HFFc6 (cell line): ENCODE measurements around the gene MMP20. TPM values are rescaled to one million over a fixed set of nuclear protein-coding genes. Genes with fewer than 3 reads are reported as not detected.

ENCODE experiments used
- DNase-seq: peaks from one replicate; pipeline ENCODE4 v3.0.0-alpha.2; 2018
- H3K27ac Mint-ChIP-seq: 2 replicates; pipeline ENCODE4 v1.8.0; 2020; ENCODE audit warnings: mild to moderate bottlenecking, mixed read lengths
- H3K27me3 Mint-ChIP-seq: 2 replicates; pipeline ENCODE4 v1.8.0; 2021; ENCODE audit warnings: mild to moderate bottlenecking, moderate library complexity, mixed read lengths; ENCODE audit not compliant: insufficient read depth
- H3K36me3 Mint-ChIP-seq: 2 replicates; pipeline ENCODE4 v1.8.0; 2021; ENCODE audit warnings: low read depth, mixed read lengths
- H3K4me1 Mint-ChIP-seq: 2 replicates; pipeline ENCODE4 v1.8.0; 2020; ENCODE audit warnings: low read depth, mixed read lengths
- H3K4me3 Mint-ChIP-seq: 2 replicates; pipeline ENCODE4 v1.8.0; 2020; ENCODE audit warnings: mild to moderate bottlenecking, moderate library complexity, mixed read lengths
- H3K9me3 Mint-ChIP-seq: 2 replicates; pipeline ENCODE4 v1.8.0; 2020; ENCODE audit warnings: mild to moderate bottlenecking, mixed read lengths
- CTCF ChIP-seq: fragments of 200-600 bp; sonication (generic); IDR thresholded peaks from 2 replicates; pipeline ENCODE4 v1.5.0; 2021; ENCODE audit warnings: antibody characterized with exemption, mild to moderate bottlenecking
- total RNA-seq, 6 experiments: library from RNA; stranded (reverse); fragmentation: NEBNext Ultra II Directional; extraction: Animal tissue kit (Norgen Biotek cat#: 25700); gene quantifications; 2 replicates in 1 of 6; 3 replicates in 5 of 6; pipeline ENCODE4 v1.2.3, GENCODE V29; 2021

MMP20 gene
- total RNA-seq, 6 experiments from 2014 or later, result not detected

GRCh38 chr11:102623128-102623527 is 2.0 kb downstream of the MMP20 start:
- TF ChIP-seq CTCF, result no peak
- no peaks in the 10 kb centered on the region for H3K9me3 Mint-ChIP-seq
- peaks cover 9% of the 10 kb centered on the region; the same call in 1 of the 2 replicates for H3K27me3 Mint-ChIP-seq
- H3K4me1 Mint-ChIP-seq, result peaks cover 12% of the 10 kb centered on the region
- DNase-seq, result no peak
- H3K27ac Mint-ChIP-seq, result no peak overlapping the region
- no peak overlapping the region for H3K4me3 Mint-ChIP-seq
- H3K36me3 Mint-ChIP-seq, result no peaks in the 10 kb centered on the region

GRCh38 chr11:102622258-102622657 is 2.9 kb downstream of the MMP20 start:
- H3K4me1 Mint-ChIP-seq, result peaks cover 12% of the 10 kb centered on the region

DNA sequence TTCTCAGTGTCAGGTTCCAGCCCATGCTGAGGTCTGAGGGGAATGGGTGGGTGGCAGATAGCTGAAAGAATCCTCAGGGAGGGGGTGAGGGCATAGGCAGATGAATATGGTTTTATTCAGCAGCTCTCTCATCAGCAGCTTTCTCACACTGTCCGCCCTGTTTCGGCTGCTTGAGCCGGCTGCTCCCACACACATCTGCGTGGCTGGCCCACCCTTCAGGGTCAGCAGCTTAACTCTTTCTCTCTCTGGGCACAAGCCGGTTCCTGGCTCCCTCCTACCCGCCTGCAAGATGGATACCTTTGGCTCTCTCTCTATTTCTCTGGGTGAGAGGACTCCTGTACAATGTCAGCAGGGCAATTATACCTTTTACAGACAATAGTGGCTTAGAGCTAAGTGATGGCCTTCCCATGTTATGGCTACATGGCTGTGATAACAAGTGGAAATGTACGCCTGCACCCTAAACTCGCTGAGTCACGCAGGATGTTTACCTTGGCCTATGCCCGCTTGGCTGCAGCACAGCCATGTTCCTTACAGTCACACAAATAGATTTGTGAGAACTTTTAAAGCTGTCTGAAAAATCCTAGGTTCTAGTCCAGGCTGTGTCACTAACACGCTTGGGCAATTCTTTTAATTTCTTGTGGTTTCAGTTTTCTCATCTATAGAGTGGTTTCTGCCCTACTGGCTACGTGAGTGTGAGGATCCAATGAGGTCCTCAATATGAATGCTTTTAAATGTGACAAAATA is 4.1 kb downstream of the MMP20 start:
- Mint-ChIP-seq H3K9me3 (no peaks in the 10 kb centered on the region), H3K27ac (peak overlapping the region; percentile 27; the same call in 1 of the 2 replicates), H3K27me3 (peaks cover 3% of the 10 kb centered on the region; the same call in 1 of the 2 replicates), H3K36me3 (no peaks in the 10 kb centered on the region), H3K4me3 (no peak overlapping the region), H3K4me1 (peaks cover 12% of the 10 kb centered on the region)
- TF ChIP-seq CTCF, result no peak
- peak; percentile 35 for DNase-seq

More at GRCh38 chr11:102622258-102622657, 2.9 kb downstream of the MMP20 start:
- Mint-ChIP-seq H3K4me3 (no peak overlapping the region), H3K27me3 (peaks cover 9% of the 10 kb centered on the region; the same call in 1 of the 2 replicates), H3K27ac (no peak overlapping the region), H3K9me3 (no peaks in the 10 kb centered on the region), H3K36me3 (no peaks in the 10 kb centered on the region)
- DNase-seq, result no peak
- no peak for TF ChIP-seq CTCF

GRCh38 chr11:102620179-102620578 is 5.0 kb downstream of the MMP20 start:
- DNase-seq, result no peak
- no peak overlapping the region for H3K4me3 Mint-ChIP-seq
- H3K4me1 Mint-ChIP-seq, result peaks cover 18% of the 10 kb centered on the region
- peaks cover 5% of the 10 kb centered on the region for H3K27me3 Mint-ChIP-seq
- H3K9me3 Mint-ChIP-seq, result no peaks in the 10 kb centered on the region
- H3K27ac Mint-ChIP-seq, result no peak overlapping the region
- TF ChIP-seq CTCF, result no peak
- H3K36me3 Mint-ChIP-seq, result no peaks in the 10 kb centered on the region

DNA sequence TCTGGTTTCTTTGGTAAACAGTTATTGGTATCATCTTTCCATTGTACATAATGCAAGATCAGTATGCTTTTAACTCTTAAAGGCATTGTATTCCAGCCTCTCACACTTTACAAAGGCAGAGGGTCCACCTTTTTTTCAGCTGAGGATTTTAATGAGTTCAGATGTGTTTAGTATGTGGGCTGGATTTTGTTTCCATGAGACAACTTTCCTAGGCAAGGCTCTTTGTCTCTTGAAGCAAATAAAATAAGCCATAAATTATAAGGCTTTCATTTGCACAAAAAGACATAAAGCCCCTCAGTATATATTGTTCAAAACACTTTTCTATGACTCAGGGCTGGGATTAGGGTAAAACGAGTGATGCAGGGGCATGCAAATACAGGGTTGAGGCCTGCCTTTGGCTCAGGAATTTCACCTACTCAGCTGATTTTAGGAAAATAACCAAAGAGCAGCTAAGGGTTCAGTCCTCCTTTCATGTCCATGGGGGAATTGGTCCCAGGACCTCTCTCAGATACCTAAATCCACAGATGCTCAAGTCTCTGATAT is 7.6 kb downstream of the MMP20 start:
- Mint-ChIP-seq H3K36me3 (no peaks in the 10 kb centered on the region), H3K4me3 (no peak overlapping the region), H3K4me1 (peaks cover 18% of the 10 kb centered on the region), H3K27ac (no peak overlapping the region), H3K27me3 (peaks cover 2% of the 10 kb centered on the region; the same call in 1 of the 2 replicates), H3K9me3 (no peaks in the 10 kb centered on the region)
- DNase-seq, result no peak
- no peak for TF ChIP-seq CTCF
